SU-DHL-6 (cell line): ENCODE data around the gene ZMYM4.

Experiments
- CTCF ChIP-seq: fragments of 200-600 bp; sonication (generic); IDR thresholded peaks from one replicate; pipeline ENCODE4 v1.5.1; 2017; ENCODE audit warnings: antibody characterized with exemption, mild to moderate bottlenecking, low read length, moderate library complexity; ENCODE audit not compliant: insufficient read depth, poor library complexity, severe bottlenecking
- EZH2phosphoT487 ChIP-seq: fragments of 200-600 bp; sonication (generic), shearing (Covaris generic); conservative IDR thresholded peaks from 2 replicates; pipeline ENCODE4 v1.6.1; 2018; ENCODE audit warnings: mild to moderate bottlenecking, antibody characterized with exemption, low read length, moderate library complexity, mixed read lengths

- TF ChIP-seq CTCF: no peak
- no peak for TF ChIP-seq EZH2phosphoT487
Observed at GRCh38 chr1:35297886-35298285, 29.4 kb downstream of the ZMYM4 start.
